Progenitor cell of endocrine pancreas (in vitro differentiated cells): ENCODE data around the gene SNTB2. TPM values are rescaled to one million over a fixed set of nuclear protein-coding genes. Genes with fewer than 3 reads are reported as not detected.

Source experiments
- DNase-seq: peaks from one replicate; pipeline ENCODE4 v3.0.0; 2021; ENCODE audit warnings: low spot score; ENCODE audit not compliant: unreplicated experiment
- H3K27ac Mint-ChIP-seq: 2 replicates; pipeline ENCODE4 v1.8.0; 2021; ENCODE audit warnings: mild to moderate bottlenecking, moderate library complexity, mixed read lengths
- H3K27me3 Mint-ChIP-seq: 2 replicates; pipeline ENCODE4 v1.8.0; 2021; ENCODE audit warnings: mixed read lengths
- H3K36me3 Mint-ChIP-seq: 2 replicates; pipeline ENCODE4 v1.8.0; 2022; ENCODE audit warnings: mixed read lengths; ENCODE audit not compliant: insufficient read depth
- H3K4me1 Mint-ChIP-seq: 2 replicates; pipeline ENCODE4 v1.8.0; 2021; ENCODE audit warnings: low read depth, mixed read lengths
- H3K4me3 Mint-ChIP-seq: 2 replicates; pipeline ENCODE4 v1.8.0; 2021; ENCODE audit warnings: low read depth, mild to moderate bottlenecking, moderate library complexity, mixed read lengths
- H3K9me3 Mint-ChIP-seq: 2 replicates; pipeline ENCODE4 v1.8.0; 2021; ENCODE audit warnings: low read depth, mixed read lengths
- total RNA-seq: library from RNA; stranded (reverse); gene quantifications from 2 replicates; pipeline ENCODE4 v1.2.1, GENCODE V29; 2021
- TF ChIP-seq, protein P1 (sequence below): fragments of 200-600 bp; sonication (generic); IDR thresholded peaks from one replicate; pipeline ENCODE4 v1.5.0; 2021; ENCODE audit warnings: antibody characterized with exemption, mild to moderate bottlenecking; ENCODE audit not compliant: unreplicated experiment

Gene SNTB2
- total RNA-seq, 1 donor from 2014 or later, result 40.9 TPM

DNA sequence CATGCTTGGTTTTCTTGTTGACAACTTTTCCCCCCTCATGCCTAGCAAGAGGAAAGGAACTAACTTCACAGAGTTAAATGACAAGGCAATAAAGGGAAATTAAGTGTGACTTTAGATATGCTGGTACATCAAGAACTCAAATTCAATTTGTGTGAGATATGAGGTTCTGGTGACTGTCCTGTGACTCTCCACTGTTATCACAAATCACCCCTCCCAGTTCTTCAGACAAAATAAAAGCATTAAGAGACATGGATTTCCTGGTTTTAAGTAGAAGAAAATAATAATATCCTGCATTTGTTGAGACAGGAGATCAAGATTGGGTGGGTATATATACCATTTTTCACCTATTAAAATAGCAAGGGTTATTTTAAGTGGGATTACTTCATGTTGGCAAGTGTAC, 46.2 kb downstream of the SNTB2 start:
- TF ChIP-seq, protein P1, sequence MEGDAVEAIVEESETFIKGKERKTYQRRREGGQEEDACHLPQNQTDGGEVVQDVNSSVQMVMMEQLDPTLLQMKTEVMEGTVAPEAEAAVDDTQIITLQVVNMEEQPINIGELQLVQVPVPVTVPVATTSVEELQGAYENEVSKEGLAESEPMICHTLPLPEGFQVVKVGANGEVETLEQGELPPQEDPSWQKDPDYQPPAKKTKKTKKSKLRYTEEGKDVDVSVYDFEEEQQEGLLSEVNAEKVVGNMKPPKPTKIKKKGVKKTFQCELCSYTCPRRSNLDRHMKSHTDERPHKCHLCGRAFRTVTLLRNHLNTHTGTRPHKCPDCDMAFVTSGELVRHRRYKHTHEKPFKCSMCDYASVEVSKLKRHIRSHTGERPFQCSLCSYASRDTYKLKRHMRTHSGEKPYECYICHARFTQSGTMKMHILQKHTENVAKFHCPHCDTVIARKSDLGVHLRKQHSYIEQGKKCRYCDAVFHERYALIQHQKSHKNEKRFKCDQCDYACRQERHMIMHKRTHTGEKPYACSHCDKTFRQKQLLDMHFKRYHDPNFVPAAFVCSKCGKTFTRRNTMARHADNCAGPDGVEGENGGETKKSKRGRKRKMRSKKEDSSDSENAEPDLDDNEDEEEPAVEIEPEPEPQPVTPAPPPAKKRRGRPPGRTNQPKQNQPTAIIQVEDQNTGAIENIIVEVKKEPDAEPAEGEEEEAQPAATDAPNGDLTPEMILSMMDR, result no peak
- Mint-ChIP-seq H3K4me3 (no peak overlapping the region), H3K27me3 (no peaks in the 10 kb centered on the region), H3K36me3 (no peaks in the 10 kb centered on the region), H3K27ac (no peak overlapping the region), H3K9me3 (no peaks in the 10 kb centered on the region), H3K4me1 (no peaks in the 10 kb centered on the region)
- no peak for DNase-seq

DNA sequence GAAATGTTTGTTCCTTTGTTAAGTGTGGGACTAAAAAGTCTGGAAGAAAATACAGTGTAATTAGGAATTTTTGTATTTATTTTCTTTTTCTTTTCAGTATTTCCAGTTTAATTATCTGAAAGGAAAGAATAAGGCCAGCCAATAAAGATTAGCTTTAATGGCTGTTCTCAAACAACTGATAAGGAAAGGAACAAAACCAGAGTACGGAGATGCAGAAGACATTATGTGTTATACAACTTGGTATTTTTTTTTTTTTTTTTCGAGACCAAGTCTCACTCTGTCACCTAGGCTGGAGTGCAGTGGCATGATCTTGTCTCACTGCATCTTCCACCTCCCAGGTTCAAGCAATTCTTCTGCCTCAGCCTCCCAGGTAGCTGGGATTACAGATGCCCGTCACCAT, 47.5 kb downstream of the SNTB2 start:
- H3K4me3 Mint-ChIP-seq, result no peak overlapping the region
- no peaks in the 10 kb centered on the region for H3K36me3 Mint-ChIP-seq
- TF ChIP-seq, protein P1, result no peak
- no peak overlapping the region for H3K27ac Mint-ChIP-seq
- no peaks in the 10 kb centered on the region for H3K4me1 Mint-ChIP-seq
- DNase-seq, result no peak
- H3K27me3 Mint-ChIP-seq, result no peaks in the 10 kb centered on the region
- H3K9me3 Mint-ChIP-seq, result no peaks in the 10 kb centered on the region

DNA sequence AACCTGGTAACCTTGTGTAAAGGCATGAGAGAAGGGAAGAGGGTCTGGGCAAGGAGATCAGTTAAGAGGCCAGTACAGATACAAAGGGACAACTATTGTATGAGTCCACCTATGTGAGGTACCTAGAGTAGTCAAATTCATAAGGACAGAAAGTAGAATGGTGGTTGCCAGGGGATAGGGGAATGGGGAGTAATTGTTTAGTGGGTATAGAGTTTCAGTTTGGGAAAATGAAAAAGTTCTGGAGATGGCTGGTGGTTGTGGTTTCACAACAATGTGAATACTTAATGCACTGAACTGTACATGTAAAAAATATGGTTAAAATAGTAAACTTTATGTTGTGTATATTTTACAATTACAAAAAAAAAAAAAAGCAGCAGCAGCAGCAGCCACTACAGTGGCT, 49.4 kb downstream of the SNTB2 start:
- H3K9me3 Mint-ChIP-seq, result no peaks in the 10 kb centered on the region
- H3K27me3 Mint-ChIP-seq, result no peaks in the 10 kb centered on the region
- TF ChIP-seq, protein P1, result no peak
- H3K27ac Mint-ChIP-seq, result no peak overlapping the region
- no peak overlapping the region for H3K4me3 Mint-ChIP-seq
- no peak for DNase-seq
- H3K4me1 Mint-ChIP-seq, result no peaks in the 10 kb centered on the region
- peaks cover 3% of the 10 kb centered on the region for H3K36me3 Mint-ChIP-seq

DNA sequence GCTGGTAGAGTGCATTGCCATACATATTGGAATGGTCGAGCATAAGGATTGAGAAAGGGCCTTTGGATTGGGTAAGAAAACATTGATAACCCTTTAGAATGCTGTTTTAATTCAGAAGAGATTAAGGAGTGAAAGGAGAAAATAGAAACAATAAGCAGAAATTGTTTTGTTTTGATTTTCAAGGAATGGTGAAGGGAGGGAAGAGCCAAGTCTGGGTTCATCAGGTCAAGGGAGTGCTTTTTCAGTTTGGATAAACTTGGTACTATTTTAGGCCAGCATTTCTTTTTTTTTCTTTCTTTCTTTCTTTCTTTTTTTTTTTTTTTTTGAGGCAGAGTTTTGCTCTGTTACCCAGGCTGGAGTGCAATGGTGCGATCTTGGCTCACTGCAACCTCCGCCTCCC, 50.3 kb downstream of the SNTB2 start:
- Mint-ChIP-seq H3K36me3 (peaks cover 3% of the 10 kb centered on the region), H3K9me3 (no peaks in the 10 kb centered on the region), H3K27ac (no peak overlapping the region), H3K4me1 (no peaks in the 10 kb centered on the region), H3K27me3 (no peaks in the 10 kb centered on the region), H3K4me3 (no peak overlapping the region)
- TF ChIP-seq, protein P1, result no peak
- DNase-seq, result no peak

DNA sequence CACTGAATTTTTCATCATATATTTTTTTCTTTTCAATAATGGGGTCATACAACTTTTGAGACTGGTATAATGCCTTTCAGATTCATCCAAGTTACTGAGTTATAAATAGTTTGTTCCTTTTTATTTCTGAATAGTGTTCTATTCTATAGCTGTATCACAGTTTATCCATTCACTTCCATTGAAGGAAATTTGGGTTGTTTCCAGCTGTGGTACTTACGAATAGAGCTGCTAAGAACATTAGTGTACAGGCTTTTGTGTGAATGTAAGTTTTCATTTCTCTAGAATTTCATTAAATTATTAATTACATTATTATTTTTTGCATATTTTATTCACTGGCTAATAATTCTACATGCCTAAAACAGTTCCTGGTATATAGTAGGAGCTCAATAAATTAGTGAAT, 52.9 kb downstream of the SNTB2 start:
- no peaks in the 10 kb centered on the region for H3K9me3 Mint-ChIP-seq
- H3K27me3 Mint-ChIP-seq, result no peaks in the 10 kb centered on the region
- no peak overlapping the region for H3K27ac Mint-ChIP-seq
- TF ChIP-seq, protein P1, result no peak
- H3K36me3 Mint-ChIP-seq, result peaks cover 3% of the 10 kb centered on the region
- peaks cover 4% of the 10 kb centered on the region for H3K4me1 Mint-ChIP-seq
- DNase-seq, result no peak
- no peak overlapping the region for H3K4me3 Mint-ChIP-seq
